Endothelial cell (in vitro differentiated cells): Measurements from ENCODE around the gene BATF3. TPM values are rescaled to one million over a fixed set of nuclear protein-coding genes. Genes with fewer than 3 reads are reported as not detected.

Experiments used
- DNase-seq: peaks from one replicate; pipeline ENCODE4 v3.0.0; 2021; ENCODE audit warnings: low spot score
- H3K27ac Mint-ChIP-seq: one replicate; pipeline ENCODE4 v1.8.0; 2021; ENCODE audit warnings: mixed read lengths, inconsistent platforms; ENCODE audit not compliant: unreplicated experiment
- H3K27me3 Mint-ChIP-seq: one replicate; pipeline ENCODE4 v1.8.0; 2021; ENCODE audit warnings: mild to moderate bottlenecking, moderate library complexity, mixed read lengths, inconsistent platforms; ENCODE audit not compliant: unreplicated experiment
- H3K36me3 Mint-ChIP-seq: one replicate; pipeline ENCODE4 v1.8.0; 2021; ENCODE audit warnings: mild to moderate bottlenecking, low read depth, mixed read lengths, inconsistent platforms; ENCODE audit not compliant: unreplicated experiment
- H3K4me1 Mint-ChIP-seq: one replicate; pipeline ENCODE4 v1.8.0; 2021; ENCODE audit warnings: mild to moderate bottlenecking, mixed read lengths, inconsistent platforms; ENCODE audit not compliant: unreplicated experiment
- H3K4me3 Mint-ChIP-seq: one replicate; pipeline ENCODE4 v1.8.0; 2021; ENCODE audit warnings: mild to moderate bottlenecking, mixed read lengths, inconsistent platforms; ENCODE audit not compliant: unreplicated experiment
- H3K9me3 Mint-ChIP-seq: one replicate; pipeline ENCODE4 v1.8.0; 2021; ENCODE audit warnings: mixed read lengths, inconsistent platforms; ENCODE audit not compliant: unreplicated experiment
- total RNA-seq: library from RNA; stranded (reverse); fragmentation: NEBNext Ultra II Directional; extraction: Animal tissue kit (Norgen Biotek cat#: 25700); gene quantifications from one replicate; pipeline ENCODE4 v1.2.1, GENCODE V29; 2021; ENCODE audit not compliant: unreplicated experiment
- TF ChIP-seq, protein P1 (sequence below): fragments of 200-600 bp; sonication (generic); IDR thresholded peaks from one replicate; pipeline ENCODE4 v1.5.0; 2021; ENCODE audit warnings: antibody characterized with exemption; ENCODE audit not compliant: unreplicated experiment

Gene BATF3
- total RNA-seq, 1 donor from 2014 or later = 0.54 TPM

DNA sequence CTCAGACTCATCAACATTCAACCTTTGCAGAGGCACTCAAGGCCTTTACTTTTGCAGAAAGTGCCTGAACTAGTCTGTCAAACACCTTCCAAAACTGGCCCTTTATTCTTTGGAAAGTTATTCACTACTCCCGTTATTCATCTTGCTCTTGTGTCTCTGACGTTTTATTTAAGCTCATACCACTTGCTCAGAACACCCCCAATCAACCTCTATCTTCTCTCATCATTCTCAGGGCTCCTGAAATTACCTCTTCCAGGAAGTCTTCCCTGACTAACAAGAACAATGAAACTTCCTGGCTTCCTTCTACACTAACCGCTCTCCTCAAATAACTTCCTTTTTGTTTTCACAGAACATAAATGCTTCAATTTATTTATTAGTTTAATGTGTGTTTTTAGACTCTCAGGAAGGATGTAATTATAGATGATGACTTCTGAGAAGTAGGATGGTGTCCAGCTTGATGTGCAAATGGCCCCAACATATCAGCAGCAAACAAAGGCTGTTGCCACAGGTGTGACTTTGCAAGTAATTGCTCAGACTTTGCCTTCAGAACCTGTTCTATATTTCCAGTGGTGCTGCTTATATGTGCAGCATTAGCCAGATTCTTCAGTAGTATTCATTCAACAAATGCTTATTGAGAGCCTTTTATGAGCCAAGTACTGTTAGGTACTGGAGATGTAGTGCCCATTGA is 22.8 kb upstream of the BATF3 start:
- H3K27ac Mint-ChIP-seq = no peak overlapping the region
- peaks cover 23% of the 10 kb centered on the region for H3K36me3 Mint-ChIP-seq
- H3K27me3 Mint-ChIP-seq = peaks cover 12% of the 10 kb centered on the region
- TF ChIP-seq, protein P1, sequence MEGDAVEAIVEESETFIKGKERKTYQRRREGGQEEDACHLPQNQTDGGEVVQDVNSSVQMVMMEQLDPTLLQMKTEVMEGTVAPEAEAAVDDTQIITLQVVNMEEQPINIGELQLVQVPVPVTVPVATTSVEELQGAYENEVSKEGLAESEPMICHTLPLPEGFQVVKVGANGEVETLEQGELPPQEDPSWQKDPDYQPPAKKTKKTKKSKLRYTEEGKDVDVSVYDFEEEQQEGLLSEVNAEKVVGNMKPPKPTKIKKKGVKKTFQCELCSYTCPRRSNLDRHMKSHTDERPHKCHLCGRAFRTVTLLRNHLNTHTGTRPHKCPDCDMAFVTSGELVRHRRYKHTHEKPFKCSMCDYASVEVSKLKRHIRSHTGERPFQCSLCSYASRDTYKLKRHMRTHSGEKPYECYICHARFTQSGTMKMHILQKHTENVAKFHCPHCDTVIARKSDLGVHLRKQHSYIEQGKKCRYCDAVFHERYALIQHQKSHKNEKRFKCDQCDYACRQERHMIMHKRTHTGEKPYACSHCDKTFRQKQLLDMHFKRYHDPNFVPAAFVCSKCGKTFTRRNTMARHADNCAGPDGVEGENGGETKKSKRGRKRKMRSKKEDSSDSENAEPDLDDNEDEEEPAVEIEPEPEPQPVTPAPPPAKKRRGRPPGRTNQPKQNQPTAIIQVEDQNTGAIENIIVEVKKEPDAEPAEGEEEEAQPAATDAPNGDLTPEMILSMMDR = no peak
- H3K4me1 Mint-ChIP-seq = peaks cover 17% of the 10 kb centered on the region
- H3K9me3 Mint-ChIP-seq = peaks cover 10% of the 10 kb centered on the region
- H3K4me3 Mint-ChIP-seq = no peak overlapping the region
- DNase-seq = no peak

DNA sequence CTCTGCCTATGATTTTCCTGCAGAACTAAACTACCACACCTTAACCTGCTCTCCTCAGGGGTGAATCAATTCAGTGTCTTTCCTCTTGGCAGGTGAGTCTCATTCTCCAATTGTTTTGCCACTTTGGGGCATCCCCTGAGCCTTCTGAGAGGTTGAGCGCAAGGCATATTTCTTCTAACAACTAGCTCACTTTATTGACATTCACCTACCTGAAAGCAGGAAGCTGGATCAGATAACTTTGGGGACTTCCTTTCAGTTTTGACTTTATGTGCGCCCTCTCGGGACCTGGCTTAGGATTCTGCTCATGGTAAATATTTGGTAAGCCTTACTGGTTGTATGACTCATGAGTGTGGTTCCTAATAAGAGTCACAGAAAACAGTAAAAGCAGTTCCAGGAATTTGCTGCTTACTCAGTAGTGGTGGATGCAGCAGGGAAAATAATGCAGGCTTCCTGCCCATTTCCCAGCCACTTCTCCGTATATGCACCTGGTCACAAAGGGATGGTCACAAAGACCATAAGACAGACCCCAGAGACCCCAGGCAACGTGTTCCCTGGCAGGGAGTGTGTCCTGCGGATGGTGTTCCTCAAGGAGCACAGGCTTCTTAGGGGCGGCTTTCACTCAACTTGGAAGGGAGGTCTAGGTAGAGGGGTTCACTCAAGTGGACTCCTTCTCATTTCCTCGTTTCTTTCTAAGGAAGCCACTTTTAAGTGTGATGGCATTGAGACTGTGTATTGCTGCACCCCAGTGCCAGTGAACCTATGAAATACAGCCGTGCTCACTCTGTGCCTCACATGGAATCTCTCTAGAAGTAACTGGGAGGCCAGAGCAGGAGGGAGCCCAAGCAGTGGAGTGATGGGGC is 22.0 kb upstream of the BATF3 start:
- no peak for DNase-seq
- TF ChIP-seq, protein P1 = no peak
- peaks cover 17% of the 10 kb centered on the region for H3K4me1 Mint-ChIP-seq
- peaks cover 12% of the 10 kb centered on the region for H3K27me3 Mint-ChIP-seq
- peaks cover 19% of the 10 kb centered on the region for H3K36me3 Mint-ChIP-seq
- no peak overlapping the region for H3K27ac Mint-ChIP-seq
- peaks cover 10% of the 10 kb centered on the region for H3K9me3 Mint-ChIP-seq
- H3K4me3 Mint-ChIP-seq = no peak overlapping the region

DNA sequence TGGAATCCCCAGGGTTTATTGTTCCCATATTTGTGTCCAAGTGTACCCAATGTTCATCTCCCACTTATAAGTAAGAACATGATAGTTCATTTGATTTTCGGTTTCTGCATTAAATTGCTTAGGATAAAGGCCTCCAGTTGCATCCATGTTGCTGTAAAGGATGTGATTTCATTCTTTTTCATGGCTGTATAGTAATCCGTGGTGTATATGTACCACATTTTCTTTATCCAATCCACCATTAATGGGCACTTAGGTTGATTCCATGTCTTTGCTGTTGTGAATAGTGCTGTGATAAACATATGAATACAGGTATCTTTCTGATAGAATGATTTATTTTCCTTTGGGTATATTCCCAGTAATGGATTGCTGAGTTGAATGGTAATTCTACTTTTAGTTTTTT is 20.0 kb upstream of the BATF3 start:
- Mint-ChIP-seq H3K36me3 (peaks cover 7% of the 10 kb centered on the region), H3K4me1 (peaks cover 17% of the 10 kb centered on the region), H3K27ac (no peak overlapping the region), H3K4me3 (no peak overlapping the region), H3K9me3 (no peaks in the 10 kb centered on the region), H3K27me3 (peaks cover 4% of the 10 kb centered on the region)
- no peak for DNase-seq
- TF ChIP-seq, protein P1 = no peak

DNA sequence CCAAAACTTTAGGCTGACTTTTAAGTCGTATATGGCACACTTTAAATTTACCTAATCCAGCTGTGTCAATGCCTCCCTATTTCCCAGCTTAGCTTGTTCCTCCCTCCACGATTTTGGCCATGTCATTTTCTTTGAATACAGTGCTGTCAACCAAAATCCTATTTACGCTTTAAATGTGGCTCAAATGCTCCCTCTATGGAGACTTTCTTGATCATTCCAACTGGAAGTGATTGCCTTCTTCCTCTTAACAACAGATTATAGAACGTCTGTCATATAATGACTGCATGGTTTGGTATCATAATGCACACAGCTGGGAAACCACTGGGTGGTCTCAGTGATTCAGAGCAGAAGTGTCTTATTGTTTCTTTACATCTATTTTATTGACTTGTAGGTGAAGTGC is 18.9 kb upstream of the BATF3 start:
- H3K36me3 Mint-ChIP-seq = peaks cover 3% of the 10 kb centered on the region
- TF ChIP-seq, protein P1 = no peak
- no peaks in the 10 kb centered on the region for H3K9me3 Mint-ChIP-seq
- no peaks in the 10 kb centered on the region for H3K27me3 Mint-ChIP-seq
- peaks cover 17% of the 10 kb centered on the region for H3K4me1 Mint-ChIP-seq
- no peak overlapping the region for H3K27ac Mint-ChIP-seq
- H3K4me3 Mint-ChIP-seq = no peak overlapping the region
- no peak for DNase-seq

DNA sequence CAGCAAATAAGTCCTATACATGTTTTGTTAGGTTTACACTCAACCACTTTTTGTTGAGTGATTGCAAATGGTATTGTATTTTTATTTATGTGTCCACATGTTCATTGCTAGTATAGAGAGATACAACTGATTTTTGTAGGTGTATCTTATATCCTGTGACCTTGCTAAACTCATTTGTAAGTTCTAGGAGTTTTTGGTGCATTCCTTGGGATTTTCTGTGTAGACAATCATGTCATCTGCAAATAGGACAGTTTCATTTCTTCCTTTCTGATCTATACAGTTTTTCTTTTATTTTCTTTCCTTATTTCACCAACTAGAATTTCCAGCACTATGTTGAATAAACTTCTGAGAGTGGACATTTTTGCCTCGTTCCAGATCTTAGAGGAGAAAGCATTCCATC is 16.5 kb upstream of the BATF3 start:
- Mint-ChIP-seq H3K36me3 (no peaks in the 10 kb centered on the region), H3K4me1 (peaks cover 2% of the 10 kb centered on the region), H3K9me3 (no peaks in the 10 kb centered on the region), H3K4me3 (no peak overlapping the region), H3K27ac (no peak overlapping the region), H3K27me3 (no peaks in the 10 kb centered on the region)
- TF ChIP-seq, protein P1 = no peak
- no peak for DNase-seq
